Activated CD4-positive, alpha-beta T cell treated with anti-CD3 and anti-CD28 coated beads, Interleukin-2, amount 50 U/mL, for 4 hours (primary cell): ENCODE measurements around the gene APBA1.

Experiments
- DNase-seq, 2 experiments: peaks; one replicate each; pipeline ENCODE4 v3.0.0-alpha.2; 2020

Gene APBA1

GRCh38 chr9:69389437-69389995 is 282.7 kb downstream of the APBA1 start:
- no peak for DNase-seq

GRCh38 chr9:69388596-69388995 is 283.6 kb downstream of the APBA1 start:
- DNase-seq, result no peak

GRCh38 chr9:69386651-69387050 is 285.5 kb downstream of the APBA1 start:
- no peak for DNase-seq

- no peak for DNase-seq
Observed at GRCh38 chr9:69385581-69386033, 286.6 kb downstream of the APBA1 start.

GRCh38 chr9:69382135-69382534 is 290.0 kb downstream of the APBA1 start:
- no peak for DNase-seq

GRCh38 chr9:69380811-69381210 is 291.4 kb downstream of the APBA1 start:
- DNase-seq, result no peak

GRCh38 chr9:69380301-69380700 is 291.9 kb downstream of the APBA1 start:
- no peak for DNase-seq

GRCh38 chr9:69379270-69379982 is 292.7 kb downstream of the APBA1 start:
- DNase-seq, result no peak

- DNase-seq, result no peak
Observed at GRCh38 chr9:69377981-69378380, 294.2 kb downstream of the APBA1 start.
